H9 (cell line): ENCODE results near the gene GPR161. TPM values are rescaled to one million over a fixed set of nuclear protein-coding genes. Genes with fewer than 3 reads are reported as not detected.

ENCODE experiments used
- DNase-seq: peaks from one replicate; pipeline ENCODE4 v3.0.0-alpha.2; 2017
- H2AFZ ChIP-seq: one replicate; pipeline ENCODE4 v1.6.1; 2013; ENCODE audit warnings: mild to moderate bottlenecking, low read length, control low read depth, moderate library complexity
- H2AK5ac ChIP-seq: 2 replicates; pipeline ENCODE4 v1.6.1; 2013; ENCODE audit warnings: low read length, control low read depth, mixed read lengths; ENCODE audit not compliant: insufficient read length
- H2BK120ac ChIP-seq: one replicate; pipeline ENCODE4 v1.6.1; 2013; ENCODE audit warnings: low read depth, mild to moderate bottlenecking, low read length, control low read depth, inconsistent platforms; ENCODE audit not compliant: poor library complexity, severe bottlenecking
- H2BK12ac ChIP-seq: 2 replicates; pipeline ENCODE4 v1.6.1; 2013; ENCODE audit warnings: low read length, control low read depth, mixed read lengths, low read depth; ENCODE audit not compliant: insufficient read length
- H2BK15ac ChIP-seq: 2 replicates; pipeline ENCODE4 v1.6.1; 2013; ENCODE audit warnings: low read depth, low read length, control low read depth
- H2BK20ac ChIP-seq: one replicate; pipeline ENCODE4 v1.6.1; 2013; ENCODE audit warnings: low read depth, mild to moderate bottlenecking, low read length, control low read depth, inconsistent platforms; ENCODE audit not compliant: poor library complexity, severe bottlenecking
- H2BK5ac ChIP-seq: 2 replicates; pipeline ENCODE4 v1.6.1; 2013; ENCODE audit warnings: low read length, control low read depth, mixed read lengths; ENCODE audit not compliant: insufficient read length
- H3K14ac ChIP-seq: 2 replicates; pipeline ENCODE4 v1.6.1; 2013; ENCODE audit warnings: low read length, control low read depth; ENCODE audit not compliant: insufficient read depth
- H3K18ac ChIP-seq: 2 replicates; pipeline ENCODE4 v1.6.1; 2013; ENCODE audit warnings: low read depth, mild to moderate bottlenecking, mixed read lengths, low read length, control low read depth; ENCODE audit not compliant: insufficient read length
- H3K23ac ChIP-seq: 2 replicates; pipeline ENCODE4 v1.6.1; 2013; ENCODE audit warnings: low read length, control low read depth, mixed read lengths, low read depth; ENCODE audit not compliant: insufficient read length
- H3K23me2 ChIP-seq: 2 replicates; pipeline ENCODE4 v1.6.1; 2013; ENCODE audit warnings: low read depth, mild to moderate bottlenecking, mixed read lengths, low read length, control low read depth; ENCODE audit not compliant: insufficient read length, poor library complexity, severe bottlenecking
- H3K27ac ChIP-seq: 2 replicates; pipeline ENCODE4 v1.5.1; 2013; ENCODE audit warnings: low read length, control low read depth, mixed read lengths, low read depth; ENCODE audit not compliant: insufficient read length
- H3K27me3 ChIP-seq: 2 replicates; pipeline ENCODE4 v1.6.1; 2013; ENCODE audit warnings: low read length, control low read depth, inconsistent platforms; ENCODE audit not compliant: insufficient read depth
- H3K4ac ChIP-seq: 2 replicates; pipeline ENCODE4 v1.6.1; 2013; ENCODE audit warnings: low read depth, mild to moderate bottlenecking, control low read depth, inconsistent platforms, low read length, moderate library complexity
- H3K4me1 ChIP-seq: 2 replicates; pipeline ENCODE4 v1.6.1; 2013; ENCODE audit warnings: low read length, control low read depth, inconsistent platforms; ENCODE audit not compliant: insufficient read depth
- H3K4me2 ChIP-seq: 2 replicates; pipeline ENCODE4 v1.6.1; 2013; ENCODE audit warnings: low read length, control low read depth, mixed read lengths; ENCODE audit not compliant: insufficient read length, insufficient read depth
- H3K56ac ChIP-seq: 2 replicates; pipeline ENCODE4 v1.6.1; 2013; ENCODE audit warnings: low read depth, mild to moderate bottlenecking, mixed read lengths, low read length, control low read depth; ENCODE audit not compliant: insufficient read length
- H3K79me1 ChIP-seq: 2 replicates; pipeline ENCODE4 v1.6.1; 2013; ENCODE audit warnings: low read depth, mild to moderate bottlenecking, moderate library complexity, low read length, control low read depth, inconsistent platforms; ENCODE audit not compliant: insufficient read depth, poor library complexity, severe bottlenecking
- H3K79me2 ChIP-seq: 2 replicates; pipeline ENCODE4 v1.6.1; 2013; ENCODE audit warnings: low read length, control low read depth, inconsistent platforms; ENCODE audit not compliant: insufficient read depth
- H3K9ac ChIP-seq: 2 replicates; pipeline ENCODE4 v1.6.1; 2013; ENCODE audit warnings: low read length, control low read depth, mixed read lengths; ENCODE audit not compliant: insufficient read length; ENCODE audit errors: extremely low read depth
- H3K9me3 ChIP-seq: one replicate; pipeline ENCODE4 v1.6.1; 2013; ENCODE audit warnings: low read depth, low read length, inconsistent platforms; ENCODE audit not compliant: control insufficient read depth
- H3T11ph ChIP-seq: one replicate; pipeline ENCODE4 v1.6.1; 2013; ENCODE audit warnings: mild to moderate bottlenecking, low read length, control low read depth, inconsistent platforms
- H4K20me1 ChIP-seq: one replicate; pipeline ENCODE4 v1.6.1; 2013; ENCODE audit not compliant: control insufficient read depth, insufficient read length, insufficient read depth
- H4K5ac ChIP-seq: 2 replicates; pipeline ENCODE4 v1.6.1; 2013; ENCODE audit warnings: low read depth, mild to moderate bottlenecking, mixed read lengths, low read length, control low read depth; ENCODE audit not compliant: insufficient read length
- H4K8ac ChIP-seq: replicated peaks from 2 replicates; pipeline ENCODE4 v1.6.1; 2013; ENCODE audit warnings: low read length, control low read depth, mixed read lengths, low read depth; ENCODE audit not compliant: insufficient read length
- H4K91ac ChIP-seq: 2 replicates; pipeline ENCODE4 v1.6.1; 2013; ENCODE audit warnings: low read depth, mild to moderate bottlenecking, moderate library complexity, mixed read lengths, low read length, control low read depth; ENCODE audit not compliant: insufficient read length
- H3K27ac Mint-ChIP-seq, 3 experiments: 2 replicates in 2 of 3; 3 replicates in 1 of 3; pipeline ENCODE4 v1.8.0; 2020 to 2021; ENCODE audit warnings: mixed read lengths in 3 of 3, mild to moderate bottlenecking in 1 of 3, moderate library complexity in 1 of 3
- H3K27me3 Mint-ChIP-seq: 2 replicates; pipeline ENCODE4 v1.8.0; 2021; ENCODE audit warnings: low read depth, mild to moderate bottlenecking, moderate library complexity, mixed read lengths
- H3K36me3 Mint-ChIP-seq, 3 experiments: 2 replicates in 2 of 3; 3 replicates in 1 of 3; pipeline ENCODE4 v1.8.0; 2020 to 2021; ENCODE audit warnings: low read depth in 3 of 3, mixed read lengths in 3 of 3; ENCODE audit not compliant: insufficient read depth in 1 of 3
- H3K4me1 Mint-ChIP-seq, 2 experiments: 2 replicates each; pipeline ENCODE4 v1.8.0; 2020; ENCODE audit warnings: mixed read lengths in 2 of 2
- H3K4me3 Mint-ChIP-seq, 2 experiments: 2 replicates in 1 of 2; 3 replicates in 1 of 2; pipeline ENCODE4 v1.8.0; 2020 to 2021; ENCODE audit warnings: mild to moderate bottlenecking in 2 of 2, mixed read lengths in 2 of 2, moderate library complexity in 1 of 2
- H3K9me3 Mint-ChIP-seq, 2 experiments: 2 replicates in 1 of 2; 3 replicates in 1 of 2; pipeline ENCODE4 v1.8.0; 2020; ENCODE audit warnings: mild to moderate bottlenecking in 2 of 2, mixed read lengths in 2 of 2, moderate library complexity in 1 of 2
- WGBS: extraction: QIAGEN DNeasy Blood & Tissue Kit; methylation state at CpG from one replicate; pipeline ENCODE4 v1.1.7; 2013; ENCODE audit warnings: missing lambda C conversion rate, low lambda C conversion rate, mixed read lengths; ENCODE audit not compliant: insufficient read length; ENCODE audit errors: extremely low coverage; 5-methylcytosine and 5-hydroxymethylcytosine counted together
- long read RNA-seq: library from polyadenylated mRNA; unstranded; transcript quantifications from one replicate; pipeline ENCODE4 v2.0.0, GENCODE V29; 2020
- total RNA-seq: library from RNA; stranded (reverse); gene quantifications from 2 replicates; pipeline ENCODE4 v1.2.1, GENCODE V29; 2021
- TF ChIP-seq, protein P1 (sequence below): fragments of 200-600 bp; sonication (generic); conservative IDR thresholded peaks from 3 replicates; pipeline ENCODE4 v1.8.0; 2021; ENCODE audit warnings: antibody characterized with exemption, mild to moderate bottlenecking

The GPR161 gene, protein sequence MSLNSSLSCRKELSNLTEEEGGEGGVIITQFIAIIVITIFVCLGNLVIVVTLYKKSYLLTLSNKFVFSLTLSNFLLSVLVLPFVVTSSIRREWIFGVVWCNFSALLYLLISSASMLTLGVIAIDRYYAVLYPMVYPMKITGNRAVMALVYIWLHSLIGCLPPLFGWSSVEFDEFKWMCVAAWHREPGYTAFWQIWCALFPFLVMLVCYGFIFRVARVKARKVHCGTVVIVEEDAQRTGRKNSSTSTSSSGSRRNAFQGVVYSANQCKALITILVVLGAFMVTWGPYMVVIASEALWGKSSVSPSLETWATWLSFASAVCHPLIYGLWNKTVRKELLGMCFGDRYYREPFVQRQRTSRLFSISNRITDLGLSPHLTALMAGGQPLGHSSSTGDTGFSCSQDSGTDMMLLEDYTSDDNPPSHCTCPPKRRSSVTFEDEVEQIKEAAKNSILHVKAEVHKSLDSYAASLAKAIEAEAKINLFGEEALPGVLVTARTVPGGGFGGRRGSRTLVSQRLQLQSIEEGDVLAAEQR
- total RNA-seq: 9.9 and 10.6 TPM in 2 replicates
- long read RNA-seq, partial matches to known transcripts: 2 of 15 reads
- long read RNA-seq, other reads (novel, unspliced or antisense): 13 of 15 reads

DNA sequence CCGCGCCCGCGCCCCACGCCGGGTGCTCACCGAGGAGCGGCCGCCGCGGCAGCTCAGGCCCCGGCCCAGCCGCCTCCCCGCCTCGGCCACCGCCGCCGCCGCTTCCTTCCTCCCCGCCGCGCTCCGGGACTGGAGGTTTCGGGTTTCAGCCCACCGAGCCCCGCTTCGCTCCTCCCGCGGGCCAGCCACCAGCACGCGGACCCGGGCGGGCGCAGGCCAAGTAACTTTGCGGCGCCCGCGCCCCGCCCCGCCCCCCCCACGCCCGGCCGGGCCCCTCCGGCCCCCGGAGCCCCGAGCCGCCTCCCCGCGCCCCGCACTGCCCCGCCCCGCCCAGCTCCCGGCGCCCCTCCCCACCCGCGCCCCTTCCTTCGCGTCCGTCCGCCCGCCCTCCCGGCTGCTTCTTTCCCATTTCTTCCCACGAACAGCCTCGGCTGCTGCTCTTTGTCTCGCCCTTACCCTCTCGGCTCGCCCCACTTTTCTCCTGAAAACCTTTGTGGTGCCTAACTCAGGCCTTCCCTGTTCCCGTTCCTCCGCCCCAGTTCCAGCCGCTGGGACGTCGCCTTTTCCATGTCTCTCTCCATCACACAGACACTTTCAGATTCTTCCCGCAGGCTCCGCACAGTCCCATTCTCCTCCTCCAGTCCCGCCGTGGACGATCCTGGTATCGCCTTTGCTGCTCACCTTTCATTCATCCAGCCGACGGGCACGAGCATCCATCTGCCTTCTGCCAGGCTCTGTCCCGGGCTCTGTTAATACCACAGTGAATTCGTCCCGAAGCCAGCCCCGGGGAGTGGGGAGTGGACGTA is at the start of gene GPR161:
TSS of gene GPR161 (minus strand) at position 222 of the 806 bp plus-strand sequence. CDS start 32,080 bp downstream, outside the sequence.
- no peak within 1 kb of the TSS for H3K27ac ChIP-seq
- no peaks in the 10 kb centered on the region for H3K9me3 ChIP-seq

More for the DNA sequence above, at the start of gene GPR161:
- no peak within 1 kb of the TSS for H4K8ac ChIP-seq
- no peak within 1 kb of the TSS for H4K5ac ChIP-seq
- no peak within 1 kb of the TSS for H3K4ac ChIP-seq
- no peak within 1 kb of the TSS for H2BK20ac ChIP-seq
- Mint-ChIP-seq H3K4me3 (peak within 1 kb of the TSS; percentile 92 to 96), H3K4me1 (peaks cover 24 to 26% of the 10 kb centered on the region in 2 experiments), H3K27me3 (peaks cover 38% of the 10 kb centered on the region), H3K36me3 (peaks cover 2 to 14% (median 5%) of the 10 kb centered on the region in 3 experiments; a peak in 3 of 7 replicates), H3K27ac (peak within 1 kb of the TSS; percentile 23 to 88 (median 31); a peak in 6 of 7 replicates), H3K9me3 (no peaks in the 10 kb centered on the region; a peak in 2 of 5 replicates)
- TF ChIP-seq, protein P1, sequence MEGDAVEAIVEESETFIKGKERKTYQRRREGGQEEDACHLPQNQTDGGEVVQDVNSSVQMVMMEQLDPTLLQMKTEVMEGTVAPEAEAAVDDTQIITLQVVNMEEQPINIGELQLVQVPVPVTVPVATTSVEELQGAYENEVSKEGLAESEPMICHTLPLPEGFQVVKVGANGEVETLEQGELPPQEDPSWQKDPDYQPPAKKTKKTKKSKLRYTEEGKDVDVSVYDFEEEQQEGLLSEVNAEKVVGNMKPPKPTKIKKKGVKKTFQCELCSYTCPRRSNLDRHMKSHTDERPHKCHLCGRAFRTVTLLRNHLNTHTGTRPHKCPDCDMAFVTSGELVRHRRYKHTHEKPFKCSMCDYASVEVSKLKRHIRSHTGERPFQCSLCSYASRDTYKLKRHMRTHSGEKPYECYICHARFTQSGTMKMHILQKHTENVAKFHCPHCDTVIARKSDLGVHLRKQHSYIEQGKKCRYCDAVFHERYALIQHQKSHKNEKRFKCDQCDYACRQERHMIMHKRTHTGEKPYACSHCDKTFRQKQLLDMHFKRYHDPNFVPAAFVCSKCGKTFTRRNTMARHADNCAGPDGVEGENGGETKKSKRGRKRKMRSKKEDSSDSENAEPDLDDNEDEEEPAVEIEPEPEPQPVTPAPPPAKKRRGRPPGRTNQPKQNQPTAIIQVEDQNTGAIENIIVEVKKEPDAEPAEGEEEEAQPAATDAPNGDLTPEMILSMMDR: no peak
- peak; percentile 66 for DNase-seq
- H3T11ph ChIP-seq: no peak within 1 kb of the TSS
- peak within 1 kb of the TSS; percentile 26 for H2AFZ ChIP-seq
- H2BK5ac ChIP-seq: no peak within 1 kb of the TSS
- peak within 1 kb of the TSS; percentile 71 for H3K9ac ChIP-seq
- no peak within 1 kb of the TSS for H2AK5ac ChIP-seq
- no peaks in the 10 kb centered on the region for H4K20me1 ChIP-seq
- no peak within 1 kb of the TSS for H2BK12ac ChIP-seq
- H3K27me3 ChIP-seq: peaks cover 2% of the 10 kb centered on the region; the same call in 1 of the 2 replicates
- H2BK15ac ChIP-seq: no peak within 1 kb of the TSS
- H3K18ac ChIP-seq: peak within 1 kb of the TSS; percentile 59
- peaks cover 1% of the 10 kb centered on the region; the same call in 1 of the 2 replicates for H3K4me1 ChIP-seq
- H3K56ac ChIP-seq: no peak within 1 kb of the TSS
- H3K23ac ChIP-seq: no peak within 1 kb of the TSS
- H3K79me2 ChIP-seq: no peaks in the 10 kb centered on the region
- H3K4me2 ChIP-seq: peak within 1 kb of the TSS; percentile 96
- H3K23me2 ChIP-seq: peaks cover 15% of the 10 kb centered on the region
- H3K79me1 ChIP-seq: no peaks in the 10 kb centered on the region
- no peak within 1 kb of the TSS for H2BK120ac ChIP-seq
- no peak within 1 kb of the TSS for H4K91ac ChIP-seq
- WGBS: no CpG with 5 or more reads among the region's 86 CpGs
- H3K14ac ChIP-seq: peak within 1 kb of the TSS; percentile 62; the same call in 1 of the 2 replicates
